NB4 (cell line): ENCODE data around the gene TSC22D1.

Source experiments
- POLR2A ChIP-seq: IDR thresholded peaks from 2 replicates; pipeline ENCODE4 v1.6.1; 2011; ENCODE audit warnings: mild to moderate bottlenecking; ENCODE audit not compliant: insufficient read length; ENCODE audit errors: extremely low read depth
- TF ChIP-seq, protein P1 (sequence below): IDR thresholded peaks from one replicate; pipeline ENCODE4 v1.5.1; 2012; ENCODE audit warnings: low read depth, low read length

DNA sequence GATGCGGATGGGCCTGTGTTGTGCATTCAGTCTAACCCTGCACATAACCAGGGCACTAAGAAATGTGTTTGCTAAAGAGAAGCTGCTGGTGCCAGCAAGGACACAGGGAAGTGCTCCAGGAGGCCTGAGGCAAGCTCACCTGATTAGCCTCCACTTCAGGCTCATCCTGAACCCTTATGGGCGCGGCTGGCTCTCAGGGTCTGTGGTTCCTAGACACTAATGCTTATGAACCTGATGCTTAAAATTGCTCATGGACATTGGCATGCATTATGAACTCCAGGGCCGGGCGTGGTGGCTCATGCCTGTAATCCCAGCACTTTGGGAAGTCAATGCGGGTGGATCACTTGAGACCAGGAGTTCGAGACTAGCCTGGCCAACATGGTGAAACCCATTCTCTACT, 168.2 kb downstream of the TSC22D1 start:
- TF ChIP-seq, protein P1, sequence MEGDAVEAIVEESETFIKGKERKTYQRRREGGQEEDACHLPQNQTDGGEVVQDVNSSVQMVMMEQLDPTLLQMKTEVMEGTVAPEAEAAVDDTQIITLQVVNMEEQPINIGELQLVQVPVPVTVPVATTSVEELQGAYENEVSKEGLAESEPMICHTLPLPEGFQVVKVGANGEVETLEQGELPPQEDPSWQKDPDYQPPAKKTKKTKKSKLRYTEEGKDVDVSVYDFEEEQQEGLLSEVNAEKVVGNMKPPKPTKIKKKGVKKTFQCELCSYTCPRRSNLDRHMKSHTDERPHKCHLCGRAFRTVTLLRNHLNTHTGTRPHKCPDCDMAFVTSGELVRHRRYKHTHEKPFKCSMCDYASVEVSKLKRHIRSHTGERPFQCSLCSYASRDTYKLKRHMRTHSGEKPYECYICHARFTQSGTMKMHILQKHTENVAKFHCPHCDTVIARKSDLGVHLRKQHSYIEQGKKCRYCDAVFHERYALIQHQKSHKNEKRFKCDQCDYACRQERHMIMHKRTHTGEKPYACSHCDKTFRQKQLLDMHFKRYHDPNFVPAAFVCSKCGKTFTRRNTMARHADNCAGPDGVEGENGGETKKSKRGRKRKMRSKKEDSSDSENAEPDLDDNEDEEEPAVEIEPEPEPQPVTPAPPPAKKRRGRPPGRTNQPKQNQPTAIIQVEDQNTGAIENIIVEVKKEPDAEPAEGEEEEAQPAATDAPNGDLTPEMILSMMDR = no peak
- no peak for TF ChIP-seq POLR2A
